OCI-LY1 (cell line): ENCODE results near the gene DNAJC16.

Experiments
- H2AFZ ChIP-seq: fragments of 200-600 bp; sonication (generic), shearing (Covaris generic); 2 replicates; pipeline ENCODE4 v1.6.0; 2014; ENCODE audit warnings: antibody characterized with exemption, mild to moderate bottlenecking, low read length
- H3F3A ChIP-seq: fragments of 200-600 bp; sonication (generic), shearing (Covaris generic); 2 replicates; pipeline ENCODE4 v1.6.0; 2014; ENCODE audit warnings: mild to moderate bottlenecking, antibody characterized with exemption, low read length, moderate library complexity; ENCODE audit not compliant: insufficient read depth
- H3K27ac ChIP-seq: fragments of 200-600 bp; sonication (generic); 2 replicates; pipeline ENCODE4 v1.5.1; 2014; ENCODE audit warnings: low read length, mixed run types, mild to moderate bottlenecking, low read depth; ENCODE audit not compliant: poor library complexity, severe bottlenecking
- H3K27me3 ChIP-seq: fragments of 200-600 bp; sonication (generic); 2 replicates; pipeline ENCODE4 v1.6.0; 2014; ENCODE audit warnings: antibody characterized with exemption, mild to moderate bottlenecking, low read length, moderate library complexity; ENCODE audit not compliant: insufficient read depth
- H3K36me3 ChIP-seq: fragments of 200-600 bp; sonication (generic); 2 replicates; pipeline ENCODE4 v1.6.1; 2014; ENCODE audit warnings: mild to moderate bottlenecking, antibody characterized with exemption, low read length, moderate library complexity, mixed read lengths; ENCODE audit not compliant: insufficient read depth
- H3K4me1 ChIP-seq: fragments of 200-600 bp; sonication (generic); 2 replicates; pipeline ENCODE4 v1.5.1; 2014; ENCODE audit warnings: mild to moderate bottlenecking, low read length, moderate library complexity; ENCODE audit not compliant: insufficient read depth, severe bottlenecking
- H3K4me2 ChIP-seq: fragments of 200-600 bp; sonication (generic), shearing (Covaris generic); 2 replicates; pipeline ENCODE4 v1.6.1; 2014; ENCODE audit warnings: low read length
- H3K4me3 ChIP-seq: fragments of 200-600 bp; sonication (generic); 2 replicates; pipeline ENCODE4 v1.5.1; 2014; ENCODE audit warnings: low read length, low read depth, mild to moderate bottlenecking, mixed read lengths; ENCODE audit not compliant: poor library complexity, severe bottlenecking
- H3K79me2 ChIP-seq: fragments of 200-600 bp; shearing (Covaris generic); 2 replicates; pipeline ENCODE4 v1.6.1; 2016; ENCODE audit warnings: mixed run types, low read length, mixed read lengths; ENCODE audit not compliant: insufficient read depth
- H3K9ac ChIP-seq: fragments of 200-600 bp; sonication (generic), shearing (Covaris generic); 2 replicates; pipeline ENCODE4 v1.6.1; 2014; ENCODE audit warnings: mild to moderate bottlenecking, low read length, mixed read lengths
- H3K9me2 ChIP-seq: fragments of 200-600 bp; sonication (generic), shearing (Covaris generic); 2 replicates; pipeline ENCODE4 v1.6.1; 2014; ENCODE audit warnings: low read depth, mild to moderate bottlenecking, low read length, mixed read lengths
- H3K9me3 ChIP-seq: fragments of 200-600 bp; shearing (Covaris generic); 2 replicates; pipeline ENCODE4 v1.6.1; 2014; ENCODE audit warnings: low read length, mixed read lengths
- H4K20me1 ChIP-seq: fragments of 200-600 bp; sonication (generic), shearing (Covaris generic); 2 replicates; pipeline ENCODE4 v1.6.0; 2016; ENCODE audit warnings: mild to moderate bottlenecking, low read length; ENCODE audit not compliant: insufficient read depth
- EZH2 ChIP-seq: fragments of 200-600 bp; sonication (generic), shearing (Covaris generic); IDR thresholded peaks from 2 replicates; pipeline ENCODE4 v1.8.0; 2017; ENCODE audit warnings: borderline replicate concordance, mixed run types, mild to moderate bottlenecking, antibody characterized with exemption, low read length, moderate library complexity, mixed read lengths
- TF ChIP-seq, protein P1 (sequence below): fragments of 200-600 bp; sonication (generic), shearing (Covaris generic); IDR thresholded peaks from 2 replicates; pipeline ENCODE4 v1.5.1; 2017; ENCODE audit warnings: mild to moderate bottlenecking, antibody characterized with exemption, low read length, moderate library complexity, mixed read lengths

Gene DNAJC16

DNA sequence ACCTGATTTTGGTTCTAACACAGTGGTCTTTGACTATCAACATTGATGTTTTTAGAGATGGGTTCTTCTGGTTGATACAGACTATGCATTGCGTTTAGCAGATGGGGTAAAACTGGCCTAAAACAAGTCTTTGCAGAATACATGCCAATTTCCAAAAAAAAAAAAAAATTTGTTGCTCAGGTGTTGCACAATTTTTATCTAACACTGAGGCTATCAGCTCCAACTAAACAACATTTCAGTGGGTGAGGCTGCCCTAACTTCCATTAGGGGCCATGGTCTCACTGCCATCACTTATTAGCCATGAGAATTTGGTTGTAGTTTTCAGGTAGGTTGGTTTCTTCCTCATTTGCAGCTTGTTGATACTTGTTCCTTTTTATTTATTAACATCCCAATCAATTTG is 44.2 kb downstream of the DNAJC16 start:
- H2AFZ ChIP-seq = no peak overlapping the region
- no peaks in the 10 kb centered on the region for H4K20me1 ChIP-seq
- peaks cover 46% of the 10 kb centered on the region for H3K36me3 ChIP-seq
- no peaks in the 10 kb centered on the region for H3K9me2 ChIP-seq
- H3K4me2 ChIP-seq = no peak overlapping the region
- peaks cover 9% of the 10 kb centered on the region; the same call in 1 of the 2 replicates for H3F3A ChIP-seq
- peaks cover 18% of the 10 kb centered on the region for H3K4me1 ChIP-seq
- H3K9me3 ChIP-seq = no peaks in the 10 kb centered on the region
- H3K4me3 ChIP-seq = no peak overlapping the region
- H3K27ac ChIP-seq = peak overlapping the region; percentile 73
- TF ChIP-seq, protein P1, sequence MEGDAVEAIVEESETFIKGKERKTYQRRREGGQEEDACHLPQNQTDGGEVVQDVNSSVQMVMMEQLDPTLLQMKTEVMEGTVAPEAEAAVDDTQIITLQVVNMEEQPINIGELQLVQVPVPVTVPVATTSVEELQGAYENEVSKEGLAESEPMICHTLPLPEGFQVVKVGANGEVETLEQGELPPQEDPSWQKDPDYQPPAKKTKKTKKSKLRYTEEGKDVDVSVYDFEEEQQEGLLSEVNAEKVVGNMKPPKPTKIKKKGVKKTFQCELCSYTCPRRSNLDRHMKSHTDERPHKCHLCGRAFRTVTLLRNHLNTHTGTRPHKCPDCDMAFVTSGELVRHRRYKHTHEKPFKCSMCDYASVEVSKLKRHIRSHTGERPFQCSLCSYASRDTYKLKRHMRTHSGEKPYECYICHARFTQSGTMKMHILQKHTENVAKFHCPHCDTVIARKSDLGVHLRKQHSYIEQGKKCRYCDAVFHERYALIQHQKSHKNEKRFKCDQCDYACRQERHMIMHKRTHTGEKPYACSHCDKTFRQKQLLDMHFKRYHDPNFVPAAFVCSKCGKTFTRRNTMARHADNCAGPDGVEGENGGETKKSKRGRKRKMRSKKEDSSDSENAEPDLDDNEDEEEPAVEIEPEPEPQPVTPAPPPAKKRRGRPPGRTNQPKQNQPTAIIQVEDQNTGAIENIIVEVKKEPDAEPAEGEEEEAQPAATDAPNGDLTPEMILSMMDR = no peak
- no peak for TF ChIP-seq EZH2
- H3K79me2 ChIP-seq = no peaks in the 10 kb centered on the region
- no peak overlapping the region for H3K9ac ChIP-seq
- no peaks in the 10 kb centered on the region for H3K27me3 ChIP-seq

DNA sequence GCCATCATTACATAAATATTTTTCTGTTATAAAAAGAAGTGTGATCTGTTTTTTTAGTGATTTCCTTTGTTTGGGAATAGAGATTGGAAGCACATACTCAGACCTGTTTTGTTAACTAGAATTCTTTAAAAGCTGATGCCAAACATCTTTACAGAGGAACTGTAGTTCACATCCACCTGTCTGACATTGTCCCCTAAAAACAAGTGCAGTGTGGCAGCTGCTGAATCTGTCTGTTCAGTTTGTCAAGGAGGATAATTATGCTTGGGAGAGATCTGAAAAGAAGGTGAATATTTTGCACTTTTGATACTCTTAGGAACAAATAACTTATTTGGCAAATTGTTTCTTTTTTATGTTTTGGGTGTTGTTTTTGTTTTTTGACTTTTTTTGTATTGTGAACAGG is 44.6 kb downstream of the DNAJC16 start:
- H3K4me2 ChIP-seq = peak overlapping the region; percentile 35; the same call in 1 of the 2 replicates
- no peak for TF ChIP-seq EZH2
- TF ChIP-seq, protein P1 = no peak
- no peaks in the 10 kb centered on the region for H3K9me2 ChIP-seq
- H3K4me3 ChIP-seq = no peak overlapping the region
- peaks cover 42% of the 10 kb centered on the region for H3K36me3 ChIP-seq
- no peaks in the 10 kb centered on the region for H3K79me2 ChIP-seq
- H3F3A ChIP-seq = peaks cover 9% of the 10 kb centered on the region; the same call in 1 of the 2 replicates
- H2AFZ ChIP-seq = no peak overlapping the region
- H3K4me1 ChIP-seq = peaks cover 18% of the 10 kb centered on the region
- H3K9ac ChIP-seq = no peak overlapping the region
- no peaks in the 10 kb centered on the region for H3K9me3 ChIP-seq
- H4K20me1 ChIP-seq = no peaks in the 10 kb centered on the region
- no peaks in the 10 kb centered on the region for H3K27me3 ChIP-seq
- H3K27ac ChIP-seq = peak overlapping the region; percentile 73

GRCh38 chr1:15573477-15573876 is 46.8 kb downstream of the DNAJC16 start:
- Histone ChIP-seq H2AFZ (no peak overlapping the region), H3K9me3 (no peaks in the 10 kb centered on the region), H3K4me1 (peaks cover 22% of the 10 kb centered on the region), H3K4me3 (no peak overlapping the region), H3K4me2 (no peak overlapping the region), H3K27ac (no peak overlapping the region), H3K79me2 (no peaks in the 10 kb centered on the region), H3K36me3 (peaks cover 19% of the 10 kb centered on the region; the same call in 1 of the 2 replicates), H3K27me3 (no peaks in the 10 kb centered on the region), H3K9me2 (no peaks in the 10 kb centered on the region), H3F3A (peaks cover 9% of the 10 kb centered on the region; the same call in 1 of the 2 replicates), H3K9ac (no peak overlapping the region), H4K20me1 (no peaks in the 10 kb centered on the region)
- TF ChIP-seq, protein P1 = no peak
- no peak for TF ChIP-seq EZH2
